Neural progenitor cell (in vitro differentiated cells): ENCODE measurements around the gene KHNYN. TPM values are rescaled to one million over a fixed set of nuclear protein-coding genes. Genes with fewer than 3 reads are reported as not detected.

Source experiments
- DNase-seq: peaks from one replicate; pipeline ENCODE4 v3.0.0-alpha.2; 2016; ENCODE audit warnings: low spot score
- H2AFZ ChIP-seq: fragments of 200-600 bp; sonication (generic); replicated peaks from 2 replicates; pipeline ENCODE4 v1.6.1; 2016; ENCODE audit warnings: antibody characterized with exemption
- H3F3A ChIP-seq: fragments of 200-600 bp; sonication (generic); 2 replicates; pipeline ENCODE4 v1.6.1; 2016; ENCODE audit warnings: antibody characterized with exemption, low read depth
- H3K27ac ChIP-seq: fragments of 200-600 bp; sonication (generic); 2 replicates; pipeline ENCODE4 v1.5.1; 2016; ENCODE audit warnings: mild to moderate bottlenecking
- H3K27me3 ChIP-seq: fragments of 200-600 bp; sonication (generic); 2 replicates; pipeline ENCODE4 v1.6.1; 2016; ENCODE audit warnings: mild to moderate bottlenecking, moderate library complexity
- H3K36me3 ChIP-seq: fragments of 200-600 bp; sonication (generic); 2 replicates; pipeline ENCODE4 v1.5.1; 2016
- H3K4me1 ChIP-seq: fragments of 200-600 bp; sonication (generic); 2 replicates; pipeline ENCODE4 v1.6.1; 2016; ENCODE audit warnings: mixed run types
- H3K4me2 ChIP-seq: fragments of 200-600 bp; sonication (generic); 2 replicates; pipeline ENCODE4 v1.6.1; 2016
- H3K4me3 ChIP-seq: fragments of 200-600 bp; sonication (generic); 2 replicates; pipeline ENCODE4 v1.5.1; 2016
- H3K79me2 ChIP-seq: fragments of 200-600 bp; sonication (generic); 2 replicates; pipeline ENCODE4 v1.6.1; 2016; ENCODE audit warnings: low read depth
- H3K9ac ChIP-seq: fragments of 200-600 bp; sonication (generic); 2 replicates; pipeline ENCODE4 v1.6.1; 2016
- H3K9me3 ChIP-seq: fragments of 200-600 bp; sonication (generic); 2 replicates; pipeline ENCODE4 v1.5.1; 2016; ENCODE audit warnings: low read depth
- H4K20me1 ChIP-seq: fragments of 200-600 bp; sonication (generic); 2 replicates; pipeline ENCODE4 v1.6.1; 2016; ENCODE audit warnings: low read depth
- H3K27ac Mint-ChIP-seq: 3 replicates; pipeline ENCODE4 v1.8.0; 2021; ENCODE audit warnings: mixed read lengths
- H3K27me3 Mint-ChIP-seq: 2 replicates; pipeline ENCODE4 v1.8.0; 2022; ENCODE audit warnings: low read depth, mild to moderate bottlenecking, inconsistent platforms, moderate library complexity, mixed read lengths; ENCODE audit not compliant: insufficient read depth
- H3K36me3 Mint-ChIP-seq: 3 replicates; pipeline ENCODE4 v1.8.0; 2021; ENCODE audit warnings: mixed read lengths
- H3K4me1 Mint-ChIP-seq: 3 replicates; pipeline ENCODE4 v1.8.0; 2021; ENCODE audit warnings: mixed read lengths
- H3K4me3 Mint-ChIP-seq: 3 replicates; pipeline ENCODE4 v1.8.0; 2021; ENCODE audit warnings: mild to moderate bottlenecking, moderate library complexity, mixed read lengths
- H3K9me3 Mint-ChIP-seq: 3 replicates; pipeline ENCODE4 v1.8.0; 2020; ENCODE audit warnings: mixed read lengths
- EZH2 ChIP-seq: fragments of 200-600 bp; sonication (generic); IDR thresholded peaks from 2 replicates; pipeline ENCODE4 v1.6.1; 2017; ENCODE audit warnings: antibody characterized with exemption, mild to moderate bottlenecking, moderate library complexity
- EZH2phosphoT487 ChIP-seq: fragments of 200-600 bp; sonication (generic); IDR thresholded peaks from 2 replicates; pipeline ENCODE4 v1.6.1; 2017; ENCODE audit warnings: antibody characterized with exemption
- total RNA-seq: library from RNA; depleted of rRNA; stranded (reverse); fragments of >200 nt; gene quantifications from 2 replicates; pipeline ENCODE4 v1.2.3, GENCODE V29; 2015; ENCODE audit warnings: low replicate concordance
- TF ChIP-seq, protein P1 (sequence below): fragments of 200-600 bp; sonication (generic); IDR thresholded peaks from 2 replicates; pipeline ENCODE4 v1.5.1; 2017; ENCODE audit warnings: antibody characterized with exemption, mild to moderate bottlenecking

KHNYN gene
- total RNA-seq, 1 donor from 2014 or later = 20.4 TPM

DNA sequence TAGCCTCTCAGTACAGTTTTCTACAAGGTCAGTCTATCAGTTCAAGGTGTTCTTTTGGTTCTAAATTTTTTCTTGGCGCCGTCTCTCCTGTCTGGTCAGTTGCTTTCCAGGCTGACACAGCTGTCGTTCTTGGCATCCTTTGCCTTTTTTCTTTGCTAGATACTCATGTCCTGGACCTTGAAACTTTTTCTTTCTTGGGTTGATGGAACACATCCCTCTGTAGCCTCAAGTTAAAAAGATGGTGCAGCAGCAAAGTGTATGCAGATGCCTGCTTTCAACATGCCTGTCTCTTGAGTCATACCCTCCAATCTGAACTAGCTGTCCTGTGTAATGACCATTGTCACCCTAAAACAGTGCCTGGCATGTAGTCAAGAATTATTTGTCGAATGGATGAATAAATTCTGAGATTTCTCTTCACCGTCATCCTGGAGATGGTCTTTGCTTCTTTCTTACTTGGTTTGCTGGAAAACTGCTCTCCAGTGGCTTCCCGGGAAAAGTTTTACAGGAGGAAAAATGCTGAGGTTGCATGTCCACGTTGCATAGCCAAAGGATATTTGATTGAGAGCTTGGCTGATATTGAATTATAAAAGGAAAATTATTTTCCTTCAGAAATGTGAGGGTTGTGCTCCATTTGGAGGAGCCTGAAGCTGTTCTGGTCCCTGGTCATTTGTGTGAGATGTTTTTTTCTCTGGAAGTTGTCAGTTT is 26.3 kb upstream of the KHNYN start:
- Mint-ChIP-seq H3K9me3 (peaks cover 3% of the 10 kb centered on the region), H3K27me3 (peaks cover 4% of the 10 kb centered on the region), H3K4me3 (no peak overlapping the region), H3K36me3 (no peaks in the 10 kb centered on the region), H3K27ac (no peak overlapping the region), H3K4me1 (peaks cover 32% of the 10 kb centered on the region)
- Histone ChIP-seq H2AFZ (no peak overlapping the region), H3K9ac (no peak overlapping the region), H3K79me2 (peaks cover 34% of the 10 kb centered on the region), H3K27me3 (no peaks in the 10 kb centered on the region), H4K20me1 (no peaks in the 10 kb centered on the region), H3K4me1 (peaks cover 47% of the 10 kb centered on the region), H3K27ac (no peak overlapping the region), H3K9me3 (no peaks in the 10 kb centered on the region), H3K4me3 (no peak overlapping the region), H3F3A (peaks cover 2% of the 10 kb centered on the region), H3K36me3 (no peaks in the 10 kb centered on the region), H3K4me2 (peak overlapping the region; percentile 57)
- no peak for TF ChIP-seq EZH2
- TF ChIP-seq, protein P1, sequence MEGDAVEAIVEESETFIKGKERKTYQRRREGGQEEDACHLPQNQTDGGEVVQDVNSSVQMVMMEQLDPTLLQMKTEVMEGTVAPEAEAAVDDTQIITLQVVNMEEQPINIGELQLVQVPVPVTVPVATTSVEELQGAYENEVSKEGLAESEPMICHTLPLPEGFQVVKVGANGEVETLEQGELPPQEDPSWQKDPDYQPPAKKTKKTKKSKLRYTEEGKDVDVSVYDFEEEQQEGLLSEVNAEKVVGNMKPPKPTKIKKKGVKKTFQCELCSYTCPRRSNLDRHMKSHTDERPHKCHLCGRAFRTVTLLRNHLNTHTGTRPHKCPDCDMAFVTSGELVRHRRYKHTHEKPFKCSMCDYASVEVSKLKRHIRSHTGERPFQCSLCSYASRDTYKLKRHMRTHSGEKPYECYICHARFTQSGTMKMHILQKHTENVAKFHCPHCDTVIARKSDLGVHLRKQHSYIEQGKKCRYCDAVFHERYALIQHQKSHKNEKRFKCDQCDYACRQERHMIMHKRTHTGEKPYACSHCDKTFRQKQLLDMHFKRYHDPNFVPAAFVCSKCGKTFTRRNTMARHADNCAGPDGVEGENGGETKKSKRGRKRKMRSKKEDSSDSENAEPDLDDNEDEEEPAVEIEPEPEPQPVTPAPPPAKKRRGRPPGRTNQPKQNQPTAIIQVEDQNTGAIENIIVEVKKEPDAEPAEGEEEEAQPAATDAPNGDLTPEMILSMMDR = no peak
- no peak for TF ChIP-seq EZH2phosphoT487
- no peak for DNase-seq

DNA sequence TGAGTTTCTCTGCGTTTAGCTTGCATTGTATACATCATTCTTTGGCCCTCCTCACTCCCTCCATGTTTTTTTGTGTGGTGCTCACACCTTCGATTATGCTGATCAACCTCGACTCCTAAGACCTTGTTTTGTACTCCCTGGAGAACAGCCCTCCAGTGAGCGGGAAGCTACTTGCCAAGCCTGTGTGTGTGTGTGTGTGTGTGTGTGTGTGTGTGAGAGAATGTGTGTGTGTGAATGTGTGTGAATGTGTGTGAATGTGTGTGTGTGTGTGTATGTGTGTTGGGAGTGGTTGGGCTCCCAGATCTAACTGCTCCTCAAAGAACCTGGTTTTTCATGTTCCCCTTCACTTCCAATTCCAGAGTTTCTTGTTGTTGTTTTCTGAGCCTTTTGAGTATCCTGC is 24.9 kb upstream of the KHNYN start:
- Histone ChIP-seq H3K4me2 (peak overlapping the region; percentile 57), H3K9me3 (no peaks in the 10 kb centered on the region), H2AFZ (no peak overlapping the region), H3K27ac (no peak overlapping the region), H3K4me3 (no peak overlapping the region), H4K20me1 (no peaks in the 10 kb centered on the region), H3K4me1 (peaks cover 44% of the 10 kb centered on the region), H3F3A (no peaks in the 10 kb centered on the region), H3K9ac (no peak overlapping the region), H3K79me2 (peaks cover 30% of the 10 kb centered on the region), H3K36me3 (no peaks in the 10 kb centered on the region), H3K27me3 (no peaks in the 10 kb centered on the region)
- no peaks in the 10 kb centered on the region for H3K36me3 Mint-ChIP-seq
- TF ChIP-seq EZH2phosphoT487 (no peak), EZH2 (no peak)
- TF ChIP-seq, protein P1 = no peak
- no peak for DNase-seq
- H3K27ac Mint-ChIP-seq = no peak overlapping the region
- peaks cover 3% of the 10 kb centered on the region for H3K9me3 Mint-ChIP-seq
- H3K27me3 Mint-ChIP-seq = peaks cover 4% of the 10 kb centered on the region
- peaks cover 27% of the 10 kb centered on the region for H3K4me1 Mint-ChIP-seq
- H3K4me3 Mint-ChIP-seq = no peak overlapping the region

DNA sequence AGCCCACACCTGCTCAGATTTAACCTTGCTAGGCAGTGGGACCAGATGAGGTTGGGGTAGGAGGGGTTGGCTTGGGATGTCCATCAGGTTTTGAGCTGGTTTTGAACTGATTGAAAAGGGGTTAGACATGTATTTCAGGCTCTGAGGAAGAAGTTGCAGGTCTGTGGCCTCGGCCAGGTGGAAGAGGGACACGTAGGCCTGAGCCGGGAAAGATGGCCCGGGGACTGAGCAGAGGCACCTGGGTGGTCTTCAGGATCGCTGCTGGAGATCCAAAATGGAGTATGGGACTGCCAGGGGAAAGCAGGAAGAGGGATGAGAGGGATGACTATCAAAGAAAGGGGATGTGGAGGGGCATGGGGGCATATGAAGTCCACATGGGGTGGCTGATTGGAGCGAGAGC is 23.3 kb upstream of the KHNYN start:
- Histone ChIP-seq H3K27ac (no peak overlapping the region), H3K4me2 (no peak overlapping the region), H3K9ac (no peak overlapping the region), H3K9me3 (no peaks in the 10 kb centered on the region), H3K79me2 (peaks cover 17% of the 10 kb centered on the region), H2AFZ (no peak overlapping the region), H4K20me1 (no peaks in the 10 kb centered on the region), H3K4me3 (no peak overlapping the region), H3K4me1 (peaks cover 28% of the 10 kb centered on the region), H3K36me3 (no peaks in the 10 kb centered on the region), H3F3A (no peaks in the 10 kb centered on the region), H3K27me3 (no peaks in the 10 kb centered on the region)
- TF ChIP-seq EZH2 (no peak), EZH2phosphoT487 (no peak)
- TF ChIP-seq, protein P1 = no peak
- Mint-ChIP-seq H3K4me1 (peaks cover 17% of the 10 kb centered on the region), H3K36me3 (peaks cover 2% of the 10 kb centered on the region), H3K4me3 (no peak overlapping the region), H3K27ac (no peak overlapping the region), H3K27me3 (peaks cover 4% of the 10 kb centered on the region), H3K9me3 (peaks cover 3% of the 10 kb centered on the region)
- no peak for DNase-seq
